GM23338 (cell line): Measurements from ENCODE around the gene RET. TPM values are rescaled to one million over a fixed set of nuclear protein-coding genes. Genes with fewer than 3 reads are reported as not detected.

Source experiments
- ATAC-seq: fragments of 200-7000 bp; cut with Tn5 transposase; 3 replicates; pipeline ENCODE4 v1.9.1; 2020
- DNase-seq: peaks from one replicate; pipeline ENCODE4 v3.0.0-alpha.2; 2015; ENCODE audit warnings: low spot score
- H2AFZ ChIP-seq: fragments of 200-600 bp; sonication (generic); 2 replicates; pipeline ENCODE4 v1.8.0; 2016; ENCODE audit warnings: antibody characterized with exemption, mild to moderate bottlenecking, moderate library complexity
- H3F3A ChIP-seq: fragments of 200-600 bp; sonication (generic); replicated peaks from 2 replicates; pipeline ENCODE4 v1.8.0; 2017; ENCODE audit warnings: antibody characterized with exemption, mixed run types, low read depth
- H3K27ac ChIP-seq: fragments of 200-600 bp; sonication (generic); 2 replicates; pipeline ENCODE4 v1.6.1; 2016; ENCODE audit warnings: low read depth
- H3K27me3 ChIP-seq: fragments of 200-600 bp; sonication (generic); 2 replicates; pipeline ENCODE4 v1.8.0; 2016; ENCODE audit warnings: mild to moderate bottlenecking, mixed run types, moderate library complexity; ENCODE audit not compliant: insufficient read depth
- H3K36me3 ChIP-seq: fragments of 200-600 bp; sonication (generic); 2 replicates; pipeline ENCODE4 v1.8.0; 2016; ENCODE audit warnings: mild to moderate bottlenecking; ENCODE audit not compliant: insufficient read depth
- H3K4me1 ChIP-seq: fragments of 200-600 bp; sonication (generic); 2 replicates; pipeline ENCODE4 v1.8.0; 2016; ENCODE audit warnings: mild to moderate bottlenecking, moderate library complexity; ENCODE audit not compliant: insufficient read depth
- H3K4me2 ChIP-seq: fragments of 200-600 bp; sonication (generic); 2 replicates; pipeline ENCODE4 v1.7.1; 2017; ENCODE audit warnings: mixed run types
- H3K4me3 ChIP-seq: fragments of 200-600 bp; sonication (generic); 2 replicates; pipeline ENCODE4 v1.6.1; 2016; ENCODE audit warnings: mixed run types
- H3K79me2 ChIP-seq: fragments of 200-600 bp; sonication (generic); replicated peaks from 2 replicates; pipeline ENCODE4 v1.8.0; 2017; ENCODE audit warnings: mild to moderate bottlenecking; ENCODE audit not compliant: insufficient read depth
- H3K9me2 ChIP-seq: fragments of 200-600 bp; sonication (generic); 2 replicates; pipeline ENCODE4 v1.8.0; 2017; ENCODE audit not compliant: insufficient read depth
- H4K20me1 ChIP-seq: fragments of 200-600 bp; sonication (generic); replicated peaks from 2 replicates; pipeline ENCODE4 v1.8.0; 2017; ENCODE audit warnings: mild to moderate bottlenecking; ENCODE audit not compliant: insufficient read depth
- H3K27ac Mint-ChIP-seq: 2 replicates; pipeline ENCODE4 v1.8.0; 2020; ENCODE audit warnings: inconsistent platforms, mild to moderate bottlenecking, moderate library complexity, mixed read lengths
- H3K27me3 Mint-ChIP-seq: 3 replicates; pipeline ENCODE4 v1.8.0; 2022; ENCODE audit warnings: low read depth, mild to moderate bottlenecking, moderate library complexity, mixed read lengths, inconsistent platforms; ENCODE audit not compliant: insufficient read depth, poor library complexity
- H3K36me3 Mint-ChIP-seq: 3 replicates; pipeline ENCODE4 v1.8.0; 2021; ENCODE audit warnings: low read depth, mild to moderate bottlenecking, inconsistent platforms, moderate library complexity, mixed read lengths
- H3K4me1 Mint-ChIP-seq: 3 replicates; pipeline ENCODE4 v1.8.0; 2020; ENCODE audit warnings: mild to moderate bottlenecking, inconsistent platforms, mixed read lengths
- H3K4me3 Mint-ChIP-seq: 3 replicates; pipeline ENCODE4 v1.8.0; 2021; ENCODE audit warnings: moderate library complexity, mild to moderate bottlenecking, inconsistent platforms, mixed read lengths
- H3K9me3 Mint-ChIP-seq: 3 replicates; pipeline ENCODE4 v1.8.0; 2020; ENCODE audit warnings: moderate library complexity, mild to moderate bottlenecking, inconsistent platforms, mixed read lengths
- CREB1 ChIP-seq: fragments of 250-450 bp; sonication (Bioruptor Pico); IDR thresholded peaks from 2 replicates; pipeline ENCODE4 v1.5.0; 2020; ENCODE audit warnings: low read depth, mild to moderate bottlenecking, moderate library complexity
- CTCF ChIP-seq, 2 experiments: fragments of 200-600 bp in 1 of 2; sonication (generic) in 1 of 2; conservative IDR thresholded peaks; 2 replicates each; pipeline versions ENCODE4 v1.5.1 to v1.6.1; 2016 to 2017; ENCODE audit warnings: antibody characterized with exemption in 2 of 2, low read depth in 2 of 2, mild to moderate bottlenecking in 2 of 2, moderate library complexity in 1 of 2
- EZH2phosphoT487 ChIP-seq: fragments of 200-600 bp; sonication (generic); IDR thresholded peaks from one replicate; pipeline ENCODE4 v1.8.1; 2018; ENCODE audit warnings: antibody characterized with exemption; ENCODE audit not compliant: unreplicated experiment
- JUNB ChIP-seq: IDR thresholded peaks from one replicate; pipeline ENCODE4 v1.6.1; 2016; ENCODE audit warnings: antibody characterized with exemption; ENCODE audit not compliant: unreplicated experiment
- NANOG ChIP-seq: IDR thresholded peaks from 2 replicates; pipeline ENCODE4 v1.6.1; 2016; ENCODE audit warnings: antibody characterized with exemption, borderline replicate concordance
- STAT1 ChIP-seq: IDR thresholded peaks from one replicate; pipeline ENCODE4 v1.6.1; 2016; ENCODE audit warnings: antibody characterized with exemption; ENCODE audit not compliant: unreplicated experiment
- ZNF462 ChIP-seq: fragments of 250-450 bp; sonication (Bioruptor Pico); IDR thresholded peaks from 2 replicates; pipeline ENCODE4 v1.5.0; 2020; ENCODE audit warnings: mild to moderate bottlenecking, moderate library complexity
- polyA plus RNA-seq: library from polyadenylated mRNA; unstranded; fragments of >200 nt; fragmentation: Nextera tagmentation; extraction: Ambion mirVana; gene quantifications from 2 replicates; pipeline ENCODE4 v1.2.1, GENCODE V29; 2016
- total RNA-seq: library from RNA; depleted of rRNA; stranded (reverse); fragments of >200 nt; shearing (Covaris generic); gene quantifications from 2 replicates; pipeline ENCODE4 v1.2.3, GENCODE V29; 2014
- TF ChIP-seq, protein P1 (sequence below): IDR thresholded peaks from 2 replicates; pipeline ENCODE4 v1.6.1; 2016; ENCODE audit warnings: antibody characterized with exemption

RET gene
- total and polyA plus RNA-seq, 2 experiments from 2014 or later, result 5.5 to 9.8 TPM

- no peak overlapping the region for H3K27ac ChIP-seq
Observed at GRCh38 chr10:43035800-43036199, 41.1 kb upstream of the RET start.

More at GRCh38 chr10:43035800-43036199, 41.1 kb upstream of the RET start:
- H3K4me3 Mint-ChIP-seq, result no peak overlapping the region
- Histone ChIP-seq H3K4me1 (no peaks in the 10 kb centered on the region), H3K4me3 (no peak overlapping the region), H3F3A (no peaks in the 10 kb centered on the region), H4K20me1 (no peaks in the 10 kb centered on the region), H3K36me3 (no peaks in the 10 kb centered on the region), H3K79me2 (no peaks in the 10 kb centered on the region), H3K27me3 (no peaks in the 10 kb centered on the region), H3K4me2 (no peak overlapping the region), H2AFZ (no peak overlapping the region), H3K9me2 (no peaks in the 10 kb centered on the region)
- peaks cover 2% of the 10 kb centered on the region; the same call in 2 of the 3 replicates for H3K36me3 Mint-ChIP-seq
- H3K9me3 Mint-ChIP-seq, result peaks cover 18% of the 10 kb centered on the region
- ATAC-seq (no peak), DNase-seq (no peak)
- peaks cover 10% of the 10 kb centered on the region for H3K27me3 Mint-ChIP-seq
- TF ChIP-seq EZH2phosphoT487, result no peak
- no peak for TF ChIP-seq JUNB
- no peak for TF ChIP-seq ZNF462 (CRISPR knock-in tag)
- TF ChIP-seq STAT1, result no peak
- TF ChIP-seq, protein P1, sequence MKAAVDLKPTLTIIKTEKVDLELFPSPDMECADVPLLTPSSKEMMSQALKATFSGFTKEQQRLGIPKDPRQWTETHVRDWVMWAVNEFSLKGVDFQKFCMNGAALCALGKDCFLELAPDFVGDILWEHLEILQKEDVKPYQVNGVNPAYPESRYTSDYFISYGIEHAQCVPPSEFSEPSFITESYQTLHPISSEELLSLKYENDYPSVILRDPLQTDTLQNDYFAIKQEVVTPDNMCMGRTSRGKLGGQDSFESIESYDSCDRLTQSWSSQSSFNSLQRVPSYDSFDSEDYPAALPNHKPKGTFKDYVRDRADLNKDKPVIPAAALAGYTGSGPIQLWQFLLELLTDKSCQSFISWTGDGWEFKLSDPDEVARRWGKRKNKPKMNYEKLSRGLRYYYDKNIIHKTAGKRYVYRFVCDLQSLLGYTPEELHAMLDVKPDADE, result no peak
- no peak for TF ChIP-seq CREB1 (CRISPR knock-in tag)
- TF ChIP-seq CTCF (conservative IDR thresholded peaks at IDR 0.05; ENCODE audit: low read depth in 2 of 2), result no peak
- TF ChIP-seq NANOG, result no peak
- H3K4me1 Mint-ChIP-seq, result peaks cover 2% of the 10 kb centered on the region
- no peak overlapping the region for H3K27ac Mint-ChIP-seq
